Mucosa of descending colon (tissue), 3 donors: ENCODE results near the gene ATG10. TPM values are rescaled to one million over a fixed set of nuclear protein-coding genes. Genes with fewer than 3 reads are reported as not detected.
A peak's percentile ranks its signal among the peaks of the same experiment; 100 is the strongest.

Experiments
- ATAC-seq: fragments of 200-7000 bp; cut with Tn5 transposase; one replicate; pipeline ENCODE4 v1.9.1; 2020; ENCODE audit warnings: mild to moderate bottlenecking, moderate library complexity
- DNase-seq, 3 donors: peaks; one replicate each; pipeline ENCODE4 v3.0.0-alpha.2; 2020
- H3K36me3 ChIP-seq: fragments of 200-600 bp; one replicate; pipeline ENCODE4 v1.8.0; 2021; ENCODE audit warnings: low read depth, mild to moderate bottlenecking
- H3K4me1 ChIP-seq: fragments of 200-600 bp; one replicate; pipeline ENCODE4 v1.8.0; 2021; ENCODE audit warnings: low read depth, mild to moderate bottlenecking
- H3K4me3 ChIP-seq: fragments of 200-600 bp; one replicate; pipeline ENCODE4 v1.8.0; 2021; ENCODE audit warnings: mild to moderate bottlenecking
- H3K9me3 ChIP-seq: fragments of 200-600 bp; one replicate; pipeline ENCODE4 v1.8.0; 2021; ENCODE audit warnings: mild to moderate bottlenecking
- CTCF ChIP-seq: fragments of 200-600 bp; IDR thresholded peaks from one replicate; pipeline ENCODE4 v1.8.0; 2022; ENCODE audit warnings: antibody characterized with exemption, mild to moderate bottlenecking
- intact Hi-C, 2 donors: fragments of 100-400 bp; cut with DNase I in 1 of 2; cut with micrococcal nuclease in 1 of 2; formaldehyde crosslinking; loops; one replicate each; pipeline versions ENCODE4 v1.11.0 to v1.11.1; 2022; cut with DNase I, micrococcal nuclease
- total RNA-seq, 3 donors: library from RNA; stranded (reverse); fragmentation: NEBNext Ultra II Directional in 2 of 3; extraction: Animal tissue kit (Norgen Biotek cat#: 25700) in 2 of 3; gene quantifications; one replicate each; pipeline versions ENCODE4 v1.2.1 to v1.2.4, GENCODE V29; 2021 to 2023
- donor health status: DM: no; HTN: no; CAD: no; lungs with moderate emphysema.
- donor health status: DM: no; HTN: no; CAD: no.
- donor health status: DM: no; HTN: yes; CAD: no.

ATG10 gene
- total RNA-seq, 3 donors from 2014 or later: 5.9 to 8.8 (median 7.0) TPM

DNA sequence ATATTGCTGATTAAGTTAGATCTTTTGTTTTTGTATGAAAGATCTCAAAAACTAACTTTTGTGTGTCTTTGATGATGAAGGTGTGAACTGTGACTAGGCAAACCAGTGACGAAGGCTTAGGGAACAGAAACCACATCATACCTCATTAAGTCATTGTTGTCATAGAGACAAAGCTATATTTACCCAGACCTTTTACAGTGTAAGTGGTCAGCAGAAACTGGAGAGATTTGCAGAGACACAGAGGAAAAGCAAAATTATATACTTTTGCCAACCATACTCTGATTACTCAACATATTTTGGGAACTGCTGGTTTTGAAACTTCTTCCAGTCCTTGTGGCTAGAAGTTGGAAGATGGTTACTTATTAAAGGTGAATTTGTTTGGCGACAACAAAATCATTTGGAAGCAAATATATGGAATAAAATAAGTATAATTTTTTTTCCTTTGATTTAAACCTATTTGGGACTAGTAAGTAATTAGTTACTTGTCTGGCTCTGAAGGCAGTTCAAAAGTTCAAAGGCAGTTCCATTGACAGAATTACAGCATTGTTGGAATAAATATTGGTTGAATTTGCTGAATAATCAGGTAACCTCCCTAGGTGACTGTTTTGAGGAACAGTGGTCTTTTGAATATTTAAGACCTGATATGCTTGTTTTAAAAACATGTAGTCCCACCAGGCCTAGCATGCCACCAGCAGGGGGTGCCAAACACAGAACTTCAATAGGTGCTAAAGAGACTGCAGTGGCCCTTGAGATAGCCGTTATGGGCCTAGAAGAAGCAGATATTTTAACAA is 202.5 kb downstream of the ATG10 start:
- peak; percentile 42 for TF ChIP-seq CTCF
- peak in 2 of 3 donors; percentile 62 to 83 for DNase-seq

DNA sequence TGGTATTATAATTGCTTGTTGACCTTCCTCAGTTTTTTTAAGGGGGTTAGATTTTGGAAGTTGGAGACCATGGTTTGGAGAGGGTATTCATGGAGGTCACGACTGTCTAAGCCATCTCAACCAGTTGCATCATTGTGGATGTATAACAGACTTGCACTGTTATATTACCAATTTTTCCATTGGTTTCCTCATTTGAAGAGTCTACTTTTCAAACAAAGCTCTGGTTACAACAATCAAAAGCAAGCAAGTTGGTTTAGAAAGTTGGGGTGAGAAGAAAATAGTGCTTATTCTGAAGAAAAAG is 203.0 kb downstream of the ATG10 start:
- intact Hi-C loops: no loop called here
- Histone ChIP-seq H3K9me3 (no peaks in the 10 kb centered on the region), H3K4me1 (no peaks in the 10 kb centered on the region), H3K4me3 (no peak overlapping the region), H3K36me3 (no peaks in the 10 kb centered on the region)
- no peak for TF ChIP-seq CTCF
- ATAC-seq (no peak), DNase-seq (no peak)

More for the DNA sequence above, 202.5 kb downstream of the ATG10 start:
- peak; percentile 55 for ATAC-seq
- H3K4me1 ChIP-seq: no peaks in the 10 kb centered on the region
- H3K9me3 ChIP-seq: no peaks in the 10 kb centered on the region
- H3K36me3 ChIP-seq: no peaks in the 10 kb centered on the region
- no peak overlapping the region for H3K4me3 ChIP-seq
- intact Hi-C loops: no loop called here

GRCh38 chr5:82176115-82176814 is 204.4 kb downstream of the ATG10 start:
- DNase-seq: no peak
- intact Hi-C loops: no loop called here
- Histone ChIP-seq H3K4me3 (no peak overlapping the region), H3K36me3 (no peaks in the 10 kb centered on the region), H3K9me3 (no peaks in the 10 kb centered on the region), H3K4me1 (no peaks in the 10 kb centered on the region)
- no peak for TF ChIP-seq CTCF
- ATAC-seq: no peak

GRCh38 chr5:82178378-82178777 is 206.6 kb downstream of the ATG10 start:
- ATAC-seq (no peak), DNase-seq (no peak)
- Histone ChIP-seq H3K36me3 (no peaks in the 10 kb centered on the region), H3K9me3 (no peaks in the 10 kb centered on the region), H3K4me3 (no peak overlapping the region), H3K4me1 (no peaks in the 10 kb centered on the region)
- intact Hi-C loops: no loop called here
- no peak for TF ChIP-seq CTCF

GRCh38 chr5:82182662-82183061 is 210.8 kb downstream of the ATG10 start:
- H3K9me3 ChIP-seq: no peaks in the 10 kb centered on the region
- intact Hi-C loops: no loop called here
- ATAC-seq (no peak), DNase-seq (no peak)
- no peak for TF ChIP-seq CTCF
- no peaks in the 10 kb centered on the region for H3K36me3 ChIP-seq
- H3K4me1 ChIP-seq: no peaks in the 10 kb centered on the region
- no peak overlapping the region for H3K4me3 ChIP-seq
